HPDE6-E6E7 (cell line): ENCODE results near the gene TRAF2.
A peak's percentile ranks its signal among the peaks of the same experiment; 100 is the strongest.

ENCODE experiments used
- DNase-seq: peaks from one replicate; pipeline ENCODE4 v3.0.0; 2011; ENCODE audit warnings: missing footprints; ENCODE audit errors: extremely low spot score

TRAF2 gene

GRCh38 chr9:136937186-136938001 lies 51.1 kb downstream of the TRAF2 start:
- DNase-seq, result no peak

- DNase-seq, result no peak
These were observed 53.2 kb downstream of the TRAF2 start for GRCh38 chr9:136939431-136939995.

- DNase-seq, result no peak
These were observed 53.7 kb downstream of the TRAF2 start for GRCh38 chr9:136939996-136940525.

- no peak for DNase-seq
These were observed 54.4 kb downstream of the TRAF2 start for GRCh38 chr9:136940526-136941230.

GRCh38 chr9:136941231-136942111 lies 55.2 kb downstream of the TRAF2 start:
- DNase-seq, result no peak

- DNase-seq, result no peak
These were observed 56.0 kb downstream of the TRAF2 start for GRCh38 chr9:136942112-136942880.

- DNase-seq, result no peak
These were observed 56.5 kb downstream of the TRAF2 start for GRCh38 chr9:136942881-136943230.

GRCh38 chr9:136943291-136944211 lies 57.2 kb downstream of the TRAF2 start:
- DNase-seq, result no peak

- peak; percentile 58 for DNase-seq
These were observed 57.8 kb downstream of the TRAF2 start for GRCh38 chr9:136944212-136944518.

GRCh38 chr9:136944519-136945332 lies 58.4 kb downstream of the TRAF2 start, which contains the start of the genes C8G and FBXW5:
TSS of gene C8G (plus strand) at chr9:136945243. CDS start at chr9:136945321, 78 bp downstream.
TSS of gene FBXW5 (minus strand) at chr9:136944738. CDS start at chr9:136944083, 655 bp downstream.
- peak; percentile 97 for DNase-seq

- no peak for DNase-seq
These were observed 59.3 kb downstream of the TRAF2 start for GRCh38 chr9:136945333-136946227.

GRCh38 chr9:136946228-136947027 lies 60.1 kb downstream of the TRAF2 start:
- no peak for DNase-seq

- DNase-seq, result no peak
These were observed 60.9 kb downstream of the TRAF2 start for GRCh38 chr9:136947028-136947891.

GRCh38 chr9:136947955-136948510 lies 61.7 kb downstream of the TRAF2 start:
- DNase-seq, result no peak

GRCh38 chr9:136949239-136949816 lies 63.0 kb downstream of the TRAF2 start:
- DNase-seq, result no peak
